Astrocyte (in vitro differentiated cells and primary cell): ENCODE results near the gene CLCN7. TPM values are rescaled to one million over a fixed set of nuclear protein-coding genes. Genes with fewer than 3 reads are reported as not detected.

Experiments
- DNase-seq: peaks from one replicate; pipeline ENCODE4 v3.0.0-alpha.2; 2010; ENCODE audit warnings: low read depth
- FAIRE-seq: peaks from 2 replicates; lab custom pipeline; 2011; peaks lifted over from hg19 to GRCh38; lab: Jason Lieb, UNC
- H2AFZ ChIP-seq: 2 replicates; pipeline ENCODE4 v1.6.0; 2012; ENCODE audit warnings: low read depth, low read length, inconsistent platforms
- H3K27ac ChIP-seq: 2 replicates; pipeline ENCODE4 v1.5.1; 2011; ENCODE audit warnings: low read depth, low read length, inconsistent platforms
- H3K27me3 ChIP-seq: 2 replicates; pipeline ENCODE4 v1.6.0; 2011; ENCODE audit warnings: low read length, inconsistent platforms; ENCODE audit not compliant: insufficient read depth
- H3K36me3 ChIP-seq: 2 replicates; pipeline ENCODE4 v1.5.1; 2011; ENCODE audit warnings: low read length, inconsistent platforms; ENCODE audit not compliant: insufficient read depth
- H3K4me1 ChIP-seq: 2 replicates; pipeline ENCODE4 v1.5.1; 2011; ENCODE audit warnings: low read length, inconsistent platforms; ENCODE audit not compliant: insufficient read depth
- H3K4me2 ChIP-seq: 2 replicates; pipeline ENCODE4 v1.6.0; 2012; ENCODE audit warnings: low read length, inconsistent platforms
- H3K4me3 ChIP-seq: 2 replicates; pipeline ENCODE4 v1.5.1; 2011; ENCODE audit warnings: low read depth, mild to moderate bottlenecking, low read length, inconsistent platforms; ENCODE audit not compliant: insufficient read depth
- H3K79me2 ChIP-seq: 2 replicates; pipeline ENCODE4 v1.6.0; 2012; ENCODE audit warnings: mild to moderate bottlenecking, low read length, inconsistent platforms; ENCODE audit not compliant: insufficient read depth
- H3K9ac ChIP-seq: 2 replicates; pipeline ENCODE4 v1.6.0; 2012; ENCODE audit warnings: mild to moderate bottlenecking, low read length, inconsistent platforms
- H3K9me3 ChIP-seq: 2 replicates; pipeline ENCODE4 v1.5.1; 2012; ENCODE audit warnings: low read depth, mild to moderate bottlenecking, low read length, inconsistent platforms; ENCODE audit not compliant: insufficient read depth
- H4K20me1 ChIP-seq: 2 replicates; pipeline ENCODE4 v1.6.0; 2012; ENCODE audit warnings: low read length, inconsistent platforms; ENCODE audit not compliant: insufficient read depth
- H3K27ac Mint-ChIP-seq: one replicate; pipeline ENCODE4 v1.8.0; 2021; ENCODE audit warnings: mild to moderate bottlenecking, mixed read lengths; ENCODE audit not compliant: unreplicated experiment
- H3K27me3 Mint-ChIP-seq: one replicate; pipeline ENCODE4 v1.8.0; 2021; ENCODE audit warnings: low read depth, mixed read lengths; ENCODE audit not compliant: unreplicated experiment
- H3K36me3 Mint-ChIP-seq: one replicate; pipeline ENCODE4 v1.8.0; 2021; ENCODE audit warnings: low read depth, mixed read lengths; ENCODE audit not compliant: unreplicated experiment
- H3K4me1 Mint-ChIP-seq: one replicate; pipeline ENCODE4 v1.8.0; 2021; ENCODE audit warnings: low read depth, mixed read lengths; ENCODE audit not compliant: unreplicated experiment
- H3K4me3 Mint-ChIP-seq: one replicate; pipeline ENCODE4 v1.8.0; 2021; ENCODE audit warnings: mild to moderate bottlenecking, moderate library complexity, mixed read lengths; ENCODE audit not compliant: unreplicated experiment
- H3K9me3 Mint-ChIP-seq: one replicate; pipeline ENCODE4 v1.8.0; 2021; ENCODE audit warnings: mild to moderate bottlenecking, mixed read lengths; ENCODE audit not compliant: unreplicated experiment
- CTCF ChIP-seq: IDR thresholded peaks from 2 replicates; pipeline ENCODE4 v1.5.1; 2011; ENCODE audit warnings: low read depth, mild to moderate bottlenecking, inconsistent platforms, low read length, moderate library complexity; ENCODE audit not compliant: insufficient read depth
- EZH2 ChIP-seq: IDR thresholded peaks from 2 replicates; pipeline ENCODE4 v1.6.1; 2012; ENCODE audit warnings: mild to moderate bottlenecking, low read length, inconsistent platforms; ENCODE audit not compliant: insufficient read depth
- total RNA-seq: library from RNA; stranded (reverse); gene quantifications from 2 replicates; pipeline ENCODE4 v1.2.1, GENCODE V29; 2021

The CLCN7 gene
- total RNA-seq, 1 donor from 2014 or later, result 66.7 TPM

- Mint-ChIP-seq H3K27me3 (no peaks in the 10 kb centered on the region), H3K4me1 (no peaks in the 10 kb centered on the region), H3K36me3 (peaks cover 15% of the 10 kb centered on the region), H3K9me3 (peaks cover 10% of the 10 kb centered on the region), H3K27ac (no peak overlapping the region), H3K4me3 (no peak overlapping the region)
- no peak for TF ChIP-seq CTCF
- no peak for TF ChIP-seq EZH2
- no peaks in the 10 kb centered on the region for H3K79me2 ChIP-seq
- no peak overlapping the region for H3K27ac ChIP-seq
- H3K27me3 ChIP-seq, result no peaks in the 10 kb centered on the region
- no peaks in the 10 kb centered on the region for H3K4me1 ChIP-seq
- H3K4me2 ChIP-seq, result no peak overlapping the region
- no peak overlapping the region for H2AFZ ChIP-seq
- no peak overlapping the region for H3K4me3 ChIP-seq
- FAIRE-seq (no peak), DNase-seq (no peak)
- H3K9ac ChIP-seq, result no peak overlapping the region
- H4K20me1 ChIP-seq, result no peaks in the 10 kb centered on the region
- no peaks in the 10 kb centered on the region for H3K36me3 ChIP-seq
- H3K9me3 ChIP-seq, result no peaks in the 10 kb centered on the region
These were observed 35.4 kb upstream of the CLCN7 start for GRCh38 chr16:1510272-1510671.

GRCh38 chr16:1509307-1510221 is 34.7 kb upstream of the CLCN7 start:
- DNase-seq (no peak), FAIRE-seq (no peak)
- H3K27me3 Mint-ChIP-seq, result no peaks in the 10 kb centered on the region
- Histone ChIP-seq H3K36me3 (no peaks in the 10 kb centered on the region), H3K9ac (no peak overlapping the region), H3K27ac (no peak overlapping the region), H3K27me3 (no peaks in the 10 kb centered on the region), H3K4me2 (no peak overlapping the region), H4K20me1 (no peaks in the 10 kb centered on the region), H3K4me3 (no peak overlapping the region), H2AFZ (no peak overlapping the region), H3K9me3 (no peaks in the 10 kb centered on the region), H3K4me1 (no peaks in the 10 kb centered on the region), H3K79me2 (no peaks in the 10 kb centered on the region)
- no peak for TF ChIP-seq CTCF
- no peak for TF ChIP-seq EZH2
- no peaks in the 10 kb centered on the region for H3K4me1 Mint-ChIP-seq
- H3K36me3 Mint-ChIP-seq, result peaks cover 13% of the 10 kb centered on the region
- no peak overlapping the region for H3K27ac Mint-ChIP-seq
- peaks cover 6% of the 10 kb centered on the region for H3K9me3 Mint-ChIP-seq
- no peak overlapping the region for H3K4me3 Mint-ChIP-seq
